ENCODE data around the gene PLEKHG5. TPM values are rescaled to one million over a fixed set of nuclear protein-coding genes. Genes with fewer than 3 reads are reported as not detected.
"Not testable (repeated sequence)": the region's sequence is repeated elsewhere in the genome, so short reads cannot be mapped to it uniquely, and the experiment has no call there.

The PLEKHG5 gene
- total RNA-seq, 2 donors from 2014 or later = 11.6 to 21.4 TPM

DNA sequence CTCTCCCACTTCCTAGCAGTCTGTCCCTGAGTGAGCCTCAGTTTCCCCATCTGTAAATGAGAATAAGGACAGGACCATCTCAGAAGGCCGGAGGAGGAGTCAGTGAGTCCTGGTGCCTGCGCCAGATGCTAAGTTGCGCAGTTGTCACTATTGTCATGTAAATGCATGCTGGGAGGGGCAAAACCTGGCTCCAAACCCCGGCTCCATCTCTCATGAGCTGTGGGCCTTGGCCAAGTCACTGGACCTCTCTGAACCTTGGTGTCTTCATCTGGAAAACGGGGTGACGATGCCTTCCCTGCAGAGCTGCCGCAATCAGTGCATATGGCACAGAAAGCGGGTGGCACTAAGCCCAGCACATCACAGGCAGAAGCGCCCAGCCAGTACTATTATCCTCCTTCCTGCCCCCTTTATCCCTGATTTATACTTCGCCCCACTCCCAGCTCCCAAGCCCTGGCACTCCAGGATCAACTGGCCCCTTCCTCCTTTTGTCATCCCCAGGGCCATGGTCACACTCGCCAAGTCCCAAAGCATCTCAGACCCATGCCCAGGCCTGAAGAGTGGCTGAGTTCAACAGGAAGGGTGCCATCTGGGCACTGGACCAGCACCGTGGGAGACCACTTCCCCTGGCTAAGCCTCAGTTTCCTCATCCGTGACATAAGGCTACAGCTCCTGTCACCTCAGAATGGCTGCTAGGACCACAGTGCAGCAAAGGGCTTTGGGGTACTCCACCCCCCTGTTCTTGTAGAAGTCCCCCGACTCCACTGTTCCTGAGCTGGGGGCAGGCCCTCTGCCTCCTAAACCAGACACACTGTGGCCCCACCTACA lies 4.3 kb upstream of the PLEKHG5 start:
- 66% methylated on average over 14 of the region's 14 CpGs for WGBS
- TF ChIP-seq POLR2A (IDR thresholded peaks at IDR 0.05) = no peak
- no peak for TF ChIP-seq CTCF (IDR thresholded peaks at IDR 0.05)
- no peak for TF ChIP-seq POLR2AphosphoS5 (IDR thresholded peaks at IDR 0.05)
- Histone ChIP-seq H3K27ac (no peak overlapping the region), H3K9me3 (no peaks in the 10 kb centered on the region), H3K27me3 (replicated peaks; ENCODE audit: insufficient read depth) (no peaks in the 10 kb centered on the region), H3K36me3 (no peaks in the 10 kb centered on the region), H3K4me3 (no peak overlapping the region), H3K4me1 (replicated peaks) (peaks cover 3% of the 10 kb centered on the region)
- intact Hi-C loops (cut with DNase I) = no loop called here
- DNase-seq (ENCODE audit: low spot score) = no peak

DNA sequence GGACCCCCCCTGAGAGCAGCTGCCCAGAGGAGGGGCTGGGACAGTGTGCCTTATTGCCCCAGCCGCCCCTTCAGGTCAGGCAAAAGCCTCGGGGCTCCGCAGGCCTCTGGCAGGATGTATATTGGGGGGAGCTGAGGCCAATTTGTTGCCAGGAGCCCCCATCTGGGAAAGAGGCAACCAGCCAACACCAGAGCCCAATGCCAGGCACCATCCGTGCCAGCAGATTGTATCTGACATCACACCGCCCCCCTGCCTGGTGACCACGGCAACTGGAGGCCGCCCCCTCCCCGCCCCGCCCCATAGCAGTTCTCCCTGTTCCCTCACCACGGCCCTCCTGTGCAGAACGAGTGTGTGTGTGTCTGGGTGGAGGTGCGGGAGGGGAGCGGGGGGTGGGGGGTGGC lies 3.6 kb upstream of the PLEKHG5 start:
- Histone ChIP-seq H3K9me3 (no peaks in the 10 kb centered on the region), H3K4me3 (no peak overlapping the region), H3K36me3 (no peaks in the 10 kb centered on the region), H3K27me3 (replicated peaks; ENCODE audit: insufficient read depth) (no peaks in the 10 kb centered on the region), H3K4me1 (replicated peaks) (peaks cover 3% of the 10 kb centered on the region), H3K27ac (no peak overlapping the region)
- WGBS = 14% methylated on average over 12 of the region's 13 CpGs
- DNase-seq (ENCODE audit: low spot score) = no peak
- intact Hi-C loops (cut with DNase I) = no loop called here
- TF ChIP-seq POLR2A (IDR thresholded peaks at IDR 0.05) (no peak), CTCF (IDR thresholded peaks at IDR 0.05) (no peak), POLR2AphosphoS5 (IDR thresholded peaks at IDR 0.05) (no peak)

- Histone ChIP-seq H3K9me3 (no peaks in the 10 kb centered on the region), H3K36me3 (no peaks in the 10 kb centered on the region), H3K27ac (no peak overlapping the region), H3K27me3 (replicated peaks; ENCODE audit: insufficient read depth) (no peaks in the 10 kb centered on the region), H3K4me3 (no peak overlapping the region), H3K4me1 (replicated peaks) (peaks cover 3% of the 10 kb centered on the region)
- no peak for TF ChIP-seq CTCF (IDR thresholded peaks at IDR 0.05)
- no peak for DNase-seq (ENCODE audit: low spot score)
- WGBS = 85% methylated on average over 4 of the region's 4 CpGs
- intact Hi-C loops (cut with DNase I) = no loop called here
Observed at GRCh38 chr1:6494627-6495026, 3.2 kb upstream of the PLEKHG5 start.

GRCh38 chr1:6493834-6494223 lies 2.4 kb upstream of the PLEKHG5 start:
- 97% methylated on average over 4 of the region's 4 CpGs for WGBS
- H3K27me3 ChIP-seq (replicated peaks; ENCODE audit: insufficient read depth); H3K27ac ChIP-seq; H3K4me3 ChIP-seq; DNase-seq (ENCODE audit: low spot score); intact Hi-C loops (cut with DNase I); H3K9me3 ChIP-seq; H3K4me1 ChIP-seq (replicated peaks); H3K36me3 ChIP-seq: not testable (repeated sequence)

DNA sequence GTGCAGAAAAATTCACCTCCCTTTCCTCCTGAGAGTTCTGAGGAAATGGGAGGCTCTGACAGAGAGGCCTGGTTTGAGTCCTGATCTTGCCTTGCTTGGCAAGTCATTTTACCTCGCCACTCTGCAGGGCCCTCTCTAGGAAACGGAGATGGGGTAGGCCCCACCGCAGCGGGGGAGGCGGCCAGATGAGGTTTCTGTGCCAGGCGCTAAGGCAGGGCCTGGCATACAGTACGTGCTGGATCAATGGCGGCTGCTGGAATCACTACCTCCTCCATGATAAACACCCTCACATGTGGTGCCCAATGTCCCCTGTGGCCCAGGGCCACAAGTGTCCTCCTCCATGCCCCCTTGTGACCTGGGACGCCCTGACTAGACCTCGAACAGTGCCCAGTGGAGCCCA lies 499 bp upstream of the PLEKHG5 start:
- peak overlapping the region; percentile 81 to 82 for H3K27ac ChIP-seq
- no peaks in the 10 kb centered on the region for H3K9me3 ChIP-seq
- no peak overlapping the region for H3K4me3 ChIP-seq
- TF ChIP-seq POLR2AphosphoS5 (IDR thresholded peaks at IDR 0.05) (no peak), CTCF (IDR thresholded peaks at IDR 0.05) (no peak), POLR2A (IDR thresholded peaks at IDR 0.05) (no peak)
- no peaks in the 10 kb centered on the region for H3K36me3 ChIP-seq
- no peaks in the 10 kb centered on the region for H3K27me3 ChIP-seq (replicated peaks; ENCODE audit: insufficient read depth)
- no peak for DNase-seq (ENCODE audit: low spot score)
- WGBS = 76% methylated on average over 10 of the region's 10 CpGs
- H3K4me1 ChIP-seq (replicated peaks) = no peaks in the 10 kb centered on the region
- intact Hi-C loops (cut with DNase I) = no loop called here

All from prostate gland (tissue), 2 donors.